HEK293 (cell line): Measurements from ENCODE around the gene CCDC167.

Experiments
- CTCF ChIA-PET: fragments of 350-600 bp; formaldehyde crosslinking; extraction: SDS; loops from one replicate; lab custom pipeline; 2021; ENCODE audit warnings: antibody characterized with exemption; lab: Yijun Ruan, JAX
- POLR2A ChIA-PET: fragments of 300-600 bp; formaldehyde crosslinking; extraction: SDS; loops from one replicate; lab custom pipeline; 2020; ENCODE audit warnings: antibody characterized with exemption, inconsistent platforms; lab: Yijun Ruan, JAX
- H3K27ac ChIP-seq: fragments of 200-500 bp; sonication (Bioruptor generic); 2 replicates; pipeline ENCODE4 v1.5.1; 2014; ENCODE audit warnings: low read depth, low read length, control low read depth, inconsistent platforms; ENCODE audit errors: extremely low read depth
- H3K36me3 ChIP-seq, 2 experiments: fragments of 200-500 bp in 1 of 2; sonication (Bioruptor generic) in 1 of 2; 1 replicate in 1 of 2; 2 replicates in 1 of 2; pipeline ENCODE4 v1.5.1; 2014 to 2017; ENCODE audit warnings: inconsistent platforms in 2 of 2, low read length in 2 of 2; ENCODE audit not compliant: control insufficient read depth in 2 of 2, insufficient read depth in 1 of 2
- H3K4me1 ChIP-seq: fragments of 200-500 bp; sonication (Bioruptor generic); 2 replicates; pipeline ENCODE4 v1.5.1; 2014; ENCODE audit warnings: mild to moderate bottlenecking, low read length, inconsistent platforms; ENCODE audit not compliant: control insufficient read depth, insufficient read depth
- H3K4me3 ChIP-seq: 2 replicates; pipeline ENCODE4 v1.5.1; 2011; ENCODE audit warnings: low read depth, mild to moderate bottlenecking, control low read depth, low read length, moderate library complexity
- H3K9me3 ChIP-seq: fragments of 200-500 bp; sonication (Bioruptor generic); 2 replicates; pipeline ENCODE4 v1.5.1; 2014; ENCODE audit warnings: low read depth, low read length, inconsistent platforms; ENCODE audit not compliant: control insufficient read depth, insufficient read depth
- IKZF3 ChIP-seq: fragments of 450-650 bp; IDR thresholded peaks from 2 replicates; pipeline ENCODE4 v1.5.0; 2018; ENCODE audit warnings: missing biosample characterization, mild to moderate bottlenecking, missing genetic modification characterization, moderate library complexity
- MZF1 ChIP-seq: fragments of 450-650 bp; formaldehyde crosslinking; IDR thresholded peaks from 2 replicates; pipeline ENCODE4 v1.5.1; 2017; ENCODE audit warnings: missing biosample characterization, missing genetic modification characterization, borderline replicate concordance
- OVOL3 ChIP-seq: fragments of 450-650 bp; formaldehyde crosslinking; IDR thresholded peaks from 2 replicates; pipeline ENCODE4 v1.5.1; 2016; ENCODE audit warnings: missing biosample characterization, missing genetic modification characterization
- REPIN1 ChIP-seq: fragments of 450-650 bp; formaldehyde crosslinking; IDR thresholded peaks from 2 replicates; pipeline ENCODE4 v1.5.1; 2017; ENCODE audit warnings: missing biosample characterization, missing genetic modification characterization, low read depth
- SCRT2 ChIP-seq: fragments of 450-650 bp; formaldehyde crosslinking; IDR thresholded peaks from 2 replicates; pipeline ENCODE4 v1.5.1; 2016; ENCODE audit warnings: missing biosample characterization, missing genetic modification characterization
- TCF7L2 ChIP-seq: IDR thresholded peaks from 2 replicates; pipeline ENCODE4 v1.6.1; 2011; ENCODE audit warnings: low read depth, mild to moderate bottlenecking, inconsistent platforms, low read length, moderate library complexity, borderline replicate concordance
- TRIM28 ChIP-seq: IDR thresholded peaks from 2 replicates; pipeline ENCODE4 v1.6.1; 2011; ENCODE audit warnings: low read length, control low read depth, borderline replicate concordance
- WT1 ChIP-seq: fragments of 450-650 bp; formaldehyde crosslinking; IDR thresholded peaks from 2 replicates; pipeline ENCODE4 v1.5.1; 2016; ENCODE audit warnings: missing biosample characterization, missing genetic modification characterization
- ZNF140 ChIP-seq: fragments of 450-650 bp; formaldehyde crosslinking; IDR thresholded peaks from 2 replicates; pipeline ENCODE4 v1.5.1; 2016; ENCODE audit warnings: missing biosample characterization, missing genetic modification characterization
- ZNF157 ChIP-seq: fragments of 450-650 bp; formaldehyde crosslinking; IDR thresholded peaks from 2 replicates; pipeline ENCODE4 v1.5.1; 2016; ENCODE audit warnings: missing biosample characterization, missing genetic modification characterization
- ZNF211 ChIP-seq: fragments of 450-650 bp; formaldehyde crosslinking; IDR thresholded peaks from 2 replicates; pipeline ENCODE4 v1.5.1; 2016; ENCODE audit warnings: low read depth, missing biosample characterization, missing genetic modification characterization
- ZNF404 ChIP-seq: fragments of 450-650 bp; formaldehyde crosslinking; IDR thresholded peaks from 2 replicates; pipeline ENCODE4 v1.5.1; 2017; ENCODE audit warnings: missing biosample characterization, missing genetic modification characterization
- ZSCAN16 ChIP-seq: fragments of 450-650 bp; formaldehyde crosslinking; IDR thresholded peaks from 2 replicates; pipeline ENCODE4 v1.5.1; 2016; ENCODE audit warnings: missing biosample characterization, missing genetic modification characterization
- TF ChIP-seq, protein P1 (sequence below): fragments of 450-650 bp; formaldehyde crosslinking; IDR thresholded peaks from 2 replicates; pipeline ENCODE4 v1.5.1; 2016; ENCODE audit warnings: missing biosample characterization, missing genetic modification characterization
- TF ChIP-seq, protein P2 (sequence below): fragments of 450-650 bp; formaldehyde crosslinking; IDR thresholded peaks from 2 replicates; pipeline ENCODE4 v1.5.1; 2017; ENCODE audit warnings: missing biosample characterization, mild to moderate bottlenecking, missing genetic modification characterization, moderate library complexity
- TF ChIP-seq, protein P3 (sequence below): fragments of 450-650 bp; formaldehyde crosslinking; IDR thresholded peaks from 2 replicates; pipeline ENCODE4 v1.5.1; 2016; ENCODE audit warnings: missing biosample characterization, missing genetic modification characterization
- TF ChIP-seq, protein P4 (sequence below): fragments of 450-650 bp; formaldehyde crosslinking; IDR thresholded peaks from 2 replicates; pipeline ENCODE4 v1.5.1; 2016; ENCODE audit warnings: missing biosample characterization, missing genetic modification characterization
- TF ChIP-seq, protein P5 (sequence below): fragments of 450-650 bp; formaldehyde crosslinking; IDR thresholded peaks from 2 replicates; pipeline ENCODE4 v1.5.0; 2017; ENCODE audit warnings: missing biosample characterization, missing genetic modification characterization, borderline replicate concordance
- TF ChIP-seq, protein P6 (sequence below): fragments of 450-650 bp; formaldehyde crosslinking; IDR thresholded peaks from 2 replicates; pipeline ENCODE4 v1.5.1; 2016; ENCODE audit warnings: missing biosample characterization, missing genetic modification characterization, borderline replicate concordance

CCDC167 gene

DNA sequence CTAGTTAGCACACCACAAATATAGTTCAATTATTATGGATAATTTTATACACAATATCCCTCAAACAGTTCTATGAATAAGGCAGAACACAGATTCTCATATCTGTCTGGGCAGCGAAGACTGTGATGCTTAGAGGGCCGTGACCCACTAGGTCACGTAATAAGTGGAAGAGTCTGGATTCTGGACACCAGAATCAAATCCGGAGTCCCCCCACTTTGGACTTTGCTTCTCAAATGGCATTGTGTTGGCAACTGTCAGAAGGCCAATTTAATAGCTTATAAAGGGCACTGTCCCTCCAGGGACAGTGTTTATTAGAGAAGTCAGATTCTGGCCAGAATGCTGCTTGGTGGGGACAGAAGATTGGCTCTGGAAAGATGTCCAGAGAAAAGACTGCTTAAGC lies 6.8 kb upstream of the CCDC167 start (continued):
- no peak for TF ChIP-seq ZNF404 (tag by site-specific recombination)

DNA sequence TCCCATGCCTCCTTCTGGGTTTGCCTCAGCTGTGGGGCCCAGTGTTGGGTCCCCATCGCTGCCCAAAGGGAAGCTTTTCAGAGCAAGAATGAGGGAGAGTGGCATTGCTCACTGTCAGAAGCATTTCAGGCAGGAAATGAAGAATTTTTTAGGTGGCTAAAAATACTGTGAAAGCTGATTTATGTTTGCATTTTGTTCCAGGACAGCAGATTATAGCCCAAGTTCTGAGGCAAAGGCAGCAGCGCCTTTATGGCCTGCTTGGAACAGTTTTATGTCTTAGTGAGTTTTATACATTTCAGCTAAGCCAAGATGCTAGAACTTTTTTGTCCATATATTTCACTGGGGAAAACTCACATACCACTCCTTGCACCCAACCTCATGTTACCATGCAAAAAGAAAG lies 4.3 kb upstream of the CCDC167 start:
- Histone ChIP-seq H3K4me1 (no peaks in the 10 kb centered on the region), H3K4me3 (no peak overlapping the region), H3K36me3 (no peaks in the 10 kb centered on the region), H3K9me3 (no peaks in the 10 kb centered on the region), H3K27ac (no peak overlapping the region)
- POLR2A ChIA-PET, result no interaction called here
- CTCF ChIA-PET, result interaction anchor here (0.6 to 2.3 kb wide), 3 partner anchors 8 to 107 kb away, joined by 4 to 5 read pairs (median 5); no protein-coding TSS in a partner anchor
- TF ChIP-seq WT1, result no peak
- TF ChIP-seq, protein P1, sequence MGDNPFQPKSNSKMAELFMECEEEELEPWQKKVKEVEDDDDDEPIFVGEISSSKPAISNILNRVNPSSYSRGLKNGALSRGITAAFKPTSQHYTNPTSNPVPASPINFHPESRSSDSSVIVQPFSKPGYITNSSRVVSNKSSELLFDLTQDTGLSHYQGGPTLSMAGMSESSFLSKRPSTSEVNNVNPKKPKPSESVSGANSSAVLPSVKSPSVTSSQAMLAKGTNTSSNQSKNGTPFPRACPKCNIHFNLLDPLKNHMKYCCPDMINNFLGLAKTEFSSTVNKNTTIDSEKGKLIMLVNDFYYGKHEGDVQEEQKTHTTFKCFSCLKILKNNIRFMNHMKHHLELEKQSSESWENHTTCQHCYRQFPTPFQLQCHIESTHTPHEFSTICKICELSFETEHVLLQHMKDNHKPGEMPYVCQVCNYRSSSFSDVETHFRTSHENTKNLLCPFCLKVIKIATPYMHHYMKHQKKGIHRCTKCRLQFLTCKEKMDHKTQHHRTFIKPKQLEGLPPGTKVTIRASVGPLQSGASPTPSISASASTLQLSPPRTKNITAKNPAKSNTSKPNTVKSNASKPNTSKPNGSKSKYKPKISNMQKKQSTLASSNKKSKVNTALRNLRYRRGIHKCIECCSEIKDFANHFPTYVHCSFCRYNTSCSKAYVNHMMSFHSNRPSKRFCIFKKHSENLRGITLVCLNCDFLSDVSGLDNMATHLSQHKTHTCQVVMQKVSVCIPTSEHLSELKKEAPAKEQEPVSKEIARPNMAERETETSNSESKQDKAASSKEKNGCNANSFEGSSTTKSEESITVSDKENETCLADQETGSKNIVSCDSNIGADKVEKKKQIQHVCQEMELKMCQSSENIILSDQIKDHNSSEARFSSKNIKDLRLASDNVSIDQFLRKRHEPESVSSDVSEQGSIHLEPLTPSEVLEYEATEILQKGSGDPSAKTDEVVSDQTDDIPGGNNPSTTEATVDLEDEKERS, result no peak
- TF ChIP-seq, protein P2, sequence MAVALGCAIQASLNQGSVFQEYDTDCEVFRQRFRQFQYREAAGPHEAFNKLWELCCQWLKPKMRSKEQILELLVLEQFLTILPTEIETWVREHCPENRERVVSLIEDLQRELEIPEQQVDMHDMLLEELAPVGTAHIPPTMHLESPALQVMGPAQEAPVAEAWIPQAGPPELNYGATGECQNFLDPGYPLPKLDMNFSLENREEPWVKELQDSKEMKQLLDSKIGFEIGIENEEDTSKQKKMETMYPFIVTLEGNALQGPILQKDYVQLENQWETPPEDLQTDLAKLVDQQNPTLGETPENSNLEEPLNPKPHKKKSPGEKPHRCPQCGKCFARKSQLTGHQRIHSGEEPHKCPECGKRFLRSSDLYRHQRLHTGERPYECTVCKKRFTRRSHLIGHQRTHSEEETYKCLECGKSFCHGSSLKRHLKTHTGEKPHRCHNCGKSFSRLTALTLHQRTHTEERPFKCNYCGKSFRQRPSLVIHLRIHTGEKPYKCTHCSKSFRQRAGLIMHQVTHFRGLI (tag by site-specific recombination), result no peak
- TF ChIP-seq, protein P3, sequence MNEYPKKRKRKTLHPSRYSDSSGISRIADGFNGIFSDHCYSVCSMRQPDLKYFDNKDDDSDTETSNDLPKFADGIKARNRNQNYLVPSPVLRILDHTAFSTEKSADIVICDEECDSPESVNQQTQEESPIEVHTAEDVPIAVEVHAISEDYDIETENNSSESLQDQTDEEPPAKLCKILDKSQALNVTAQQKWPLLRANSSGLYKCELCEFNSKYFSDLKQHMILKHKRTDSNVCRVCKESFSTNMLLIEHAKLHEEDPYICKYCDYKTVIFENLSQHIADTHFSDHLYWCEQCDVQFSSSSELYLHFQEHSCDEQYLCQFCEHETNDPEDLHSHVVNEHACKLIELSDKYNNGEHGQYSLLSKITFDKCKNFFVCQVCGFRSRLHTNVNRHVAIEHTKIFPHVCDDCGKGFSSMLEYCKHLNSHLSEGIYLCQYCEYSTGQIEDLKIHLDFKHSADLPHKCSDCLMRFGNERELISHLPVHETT (tag by site-specific recombination), result no peak
- TF ChIP-seq ZNF140, result no peak
- TF ChIP-seq IKZF3, result no peak
- TF ChIP-seq, protein P4, sequence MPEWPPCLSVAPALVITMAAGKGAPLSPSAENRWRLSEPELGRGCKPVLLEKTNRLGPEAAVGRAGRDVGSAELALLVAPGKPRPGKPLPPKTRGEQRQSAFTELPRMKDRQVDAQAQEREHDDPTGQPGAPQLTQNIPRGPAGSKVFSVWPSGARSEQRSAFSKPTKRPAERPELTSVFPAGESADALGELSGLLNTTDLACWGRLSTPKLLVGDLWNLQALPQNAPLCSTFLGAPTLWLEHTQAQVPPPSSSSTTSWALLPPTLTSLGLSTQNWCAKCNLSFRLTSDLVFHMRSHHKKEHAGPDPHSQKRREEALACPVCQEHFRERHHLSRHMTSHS, result no peak
- no peak for TF ChIP-seq ZSCAN16 (tag by site-specific recombination)
- no peak for TF ChIP-seq ZNF211
- TF ChIP-seq, protein P5, sequence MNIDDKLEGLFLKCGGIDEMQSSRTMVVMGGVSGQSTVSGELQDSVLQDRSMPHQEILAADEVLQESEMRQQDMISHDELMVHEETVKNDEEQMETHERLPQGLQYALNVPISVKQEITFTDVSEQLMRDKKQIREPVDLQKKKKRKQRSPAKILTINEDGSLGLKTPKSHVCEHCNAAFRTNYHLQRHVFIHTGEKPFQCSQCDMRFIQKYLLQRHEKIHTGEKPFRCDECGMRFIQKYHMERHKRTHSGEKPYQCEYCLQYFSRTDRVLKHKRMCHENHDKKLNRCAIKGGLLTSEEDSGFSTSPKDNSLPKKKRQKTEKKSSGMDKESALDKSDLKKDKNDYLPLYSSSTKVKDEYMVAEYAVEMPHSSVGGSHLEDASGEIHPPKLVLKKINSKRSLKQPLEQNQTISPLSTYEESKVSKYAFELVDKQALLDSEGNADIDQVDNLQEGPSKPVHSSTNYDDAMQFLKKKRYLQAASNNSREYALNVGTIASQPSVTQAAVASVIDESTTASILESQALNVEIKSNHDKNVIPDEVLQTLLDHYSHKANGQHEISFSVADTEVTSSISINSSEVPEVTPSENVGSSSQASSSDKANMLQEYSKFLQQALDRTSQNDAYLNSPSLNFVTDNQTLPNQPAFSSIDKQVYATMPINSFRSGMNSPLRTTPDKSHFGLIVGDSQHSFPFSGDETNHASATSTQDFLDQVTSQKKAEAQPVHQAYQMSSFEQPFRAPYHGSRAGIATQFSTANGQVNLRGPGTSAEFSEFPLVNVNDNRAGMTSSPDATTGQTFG (tag by site-specific recombination), result no peak
- no peak for TF ChIP-seq SCRT2 (tag by site-specific recombination)
- no peak for TF ChIP-seq OVOL3 (tag by site-specific recombination)
- no peak for TF ChIP-seq TCF7L2
- TF ChIP-seq ZNF157 (tag by site-specific recombination), result no peak
- no peak for TF ChIP-seq REPIN1 (tag by site-specific recombination)
- TF ChIP-seq MZF1 (tag by site-specific recombination), result no peak
- TF ChIP-seq, protein P6, sequence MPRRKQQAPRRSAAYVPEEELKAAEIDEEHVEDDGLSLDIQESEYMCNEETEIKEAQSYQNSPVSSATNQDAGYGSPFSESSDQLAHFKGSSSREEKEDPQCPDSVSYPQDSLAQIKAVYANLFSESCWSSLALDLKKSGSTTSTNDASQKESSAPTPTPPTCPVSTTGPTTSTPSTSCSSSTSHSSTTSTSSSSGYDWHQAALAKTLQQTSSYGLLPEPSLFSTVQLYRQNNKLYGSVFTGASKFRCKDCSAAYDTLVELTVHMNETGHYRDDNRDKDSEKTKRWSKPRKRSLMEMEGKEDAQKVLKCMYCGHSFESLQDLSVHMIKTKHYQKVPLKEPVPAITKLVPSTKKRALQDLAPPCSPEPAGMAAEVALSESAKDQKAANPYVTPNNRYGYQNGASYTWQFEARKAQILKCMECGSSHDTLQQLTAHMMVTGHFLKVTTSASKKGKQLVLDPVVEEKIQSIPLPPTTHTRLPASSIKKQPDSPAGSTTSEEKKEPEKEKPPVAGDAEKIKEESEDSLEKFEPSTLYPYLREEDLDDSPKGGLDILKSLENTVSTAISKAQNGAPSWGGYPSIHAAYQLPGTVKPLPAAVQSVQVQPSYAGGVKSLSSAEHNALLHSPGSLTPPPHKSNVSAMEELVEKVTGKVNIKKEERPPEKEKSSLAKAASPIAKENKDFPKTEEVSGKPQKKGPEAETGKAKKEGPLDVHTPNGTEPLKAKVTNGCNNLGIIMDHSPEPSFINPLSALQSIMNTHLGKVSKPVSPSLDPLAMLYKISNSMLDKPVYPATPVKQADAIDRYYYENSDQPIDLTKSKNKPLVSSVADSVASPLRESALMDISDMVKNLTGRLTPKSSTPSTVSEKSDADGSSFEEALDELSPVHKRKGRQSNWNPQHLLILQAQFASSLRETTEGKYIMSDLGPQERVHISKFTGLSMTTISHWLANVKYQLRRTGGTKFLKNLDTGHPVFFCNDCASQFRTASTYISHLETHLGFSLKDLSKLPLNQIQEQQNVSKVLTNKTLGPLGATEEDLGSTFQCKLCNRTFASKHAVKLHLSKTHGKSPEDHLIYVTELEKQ, result no peak
- TF ChIP-seq TRIM28, result no peak
